Measurements from ENCODE around the gene HECTD3.

HECTD3 gene

GRCh38 chr1:45009296-45009865 lies 1.7 kb downstream of the HECTD3 start:
- no peak for TF ChIP-seq GATA2 (IDR thresholded peaks at IDR 0.05; ENCODE audit: low read depth, low read length)
- TF ChIP-seq GATA3 (IDR thresholded peaks at IDR 0.05; ENCODE audit: low read depth, low read length): no peak

DNA sequence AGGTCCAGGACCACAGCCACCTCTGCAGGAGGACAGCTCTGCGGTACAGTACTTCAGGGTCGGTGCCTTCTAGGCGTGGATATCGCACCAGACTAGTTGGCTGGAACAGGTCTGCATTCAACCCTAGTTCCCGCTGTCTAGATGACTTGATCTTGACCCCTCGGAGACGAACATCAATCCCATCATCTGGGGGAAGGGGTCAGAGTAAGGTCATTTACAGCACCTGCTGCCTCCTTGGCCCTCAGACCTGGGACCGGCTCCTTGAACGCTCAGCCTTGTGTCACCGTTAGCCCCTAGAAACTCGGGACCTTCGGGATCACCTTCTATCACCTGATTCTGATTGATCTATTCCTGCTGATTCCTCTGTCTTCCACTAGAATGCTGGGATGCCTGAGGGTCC lies 2.6 kb downstream of the HECTD3 start:
- no peak for TF ChIP-seq GATA2 (IDR thresholded peaks at IDR 0.05; ENCODE audit: low read depth, low read length)
- no peak for TF ChIP-seq GATA3 (IDR thresholded peaks at IDR 0.05; ENCODE audit: low read depth, low read length)

DNA sequence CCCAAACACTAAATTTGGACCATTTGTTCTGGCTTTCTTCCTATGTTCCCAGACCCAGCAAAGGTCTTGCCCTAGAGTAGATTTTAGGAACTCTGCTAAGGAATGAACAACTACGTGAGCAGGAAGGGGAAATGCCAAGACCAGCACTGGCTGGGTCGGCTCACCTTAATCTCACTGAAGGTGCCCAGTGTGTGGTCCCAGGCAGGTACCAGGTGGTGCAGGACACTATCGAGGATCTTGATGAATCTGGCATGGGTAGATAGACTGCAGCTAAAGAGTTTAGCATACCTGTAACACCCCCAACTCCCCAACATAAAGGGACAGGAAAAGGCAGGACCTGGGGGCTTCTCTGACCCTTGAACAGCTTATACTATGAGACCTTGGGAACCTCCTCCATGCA lies 3.0 kb downstream of the HECTD3 start:
- TF ChIP-seq GATA2 (IDR thresholded peaks at IDR 0.05; ENCODE audit: low read depth, low read length): no peak
- no peak for TF ChIP-seq GATA3 (IDR thresholded peaks at IDR 0.05; ENCODE audit: low read depth, low read length)

DNA sequence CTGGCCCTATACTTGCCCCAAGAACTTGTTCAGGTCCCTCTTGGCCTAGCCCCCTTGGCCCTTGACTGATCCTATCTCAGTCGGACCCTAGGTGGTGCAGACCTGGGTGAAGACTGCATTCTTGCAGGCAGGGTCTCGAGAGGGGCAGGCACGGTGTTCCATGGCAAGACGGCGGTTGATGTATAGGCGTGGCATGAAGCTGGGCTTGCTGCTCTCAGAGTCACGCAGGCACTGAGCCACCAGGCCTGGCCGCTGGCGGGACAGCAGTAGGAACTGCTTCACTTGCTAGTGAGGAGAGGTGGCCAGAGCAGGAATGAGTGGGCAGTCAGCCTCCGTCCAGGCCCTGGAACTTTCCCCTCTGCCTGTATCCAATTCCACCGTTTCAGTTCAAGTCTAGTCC lies 3.8 kb downstream of the HECTD3 start:
- no peak for TF ChIP-seq GATA3 (IDR thresholded peaks at IDR 0.05; ENCODE audit: low read depth, low read length)
- no peak for TF ChIP-seq GATA2 (IDR thresholded peaks at IDR 0.05; ENCODE audit: low read depth, low read length)

GRCh38 chr1:45005761-45006160 lies 5.4 kb downstream of the HECTD3 start:
- TF ChIP-seq GATA3 (IDR thresholded peaks at IDR 0.05; ENCODE audit: low read depth, low read length) (no peak), GATA2 (IDR thresholded peaks at IDR 0.05; ENCODE audit: low read depth, low read length) (no peak)

- TF ChIP-seq GATA3 (IDR thresholded peaks at IDR 0.05; ENCODE audit: low read depth, low read length): no peak
- TF ChIP-seq GATA2 (IDR thresholded peaks at IDR 0.05; ENCODE audit: low read depth, low read length): no peak
Measured at GRCh38 chr1:45004281-45004920, 6.7 kb downstream of the HECTD3 start.

- TF ChIP-seq GATA2 (IDR thresholded peaks at IDR 0.05; ENCODE audit: low read depth, low read length) (no peak), GATA3 (IDR thresholded peaks at IDR 0.05; ENCODE audit: low read depth, low read length) (no peak)
Measured at GRCh38 chr1:45003741-45004140, 7.4 kb downstream of the HECTD3 start.

GRCh38 chr1:45002650-45003645 lies 8.2 kb downstream of the HECTD3 start:
- TF ChIP-seq GATA3 (IDR thresholded peaks at IDR 0.05; ENCODE audit: low read depth, low read length) (no peak), GATA2 (IDR thresholded peaks at IDR 0.05; ENCODE audit: low read depth, low read length) (no peak)

GRCh38 chr1:45001011-45001481 lies 10.1 kb downstream of the HECTD3 start:
- TF ChIP-seq GATA3 (IDR thresholded peaks at IDR 0.05; ENCODE audit: low read depth, low read length): no peak

GRCh38 chr1:44999232-44999631 lies 11.9 kb downstream of the HECTD3 start:
- TF ChIP-seq GATA2 (IDR thresholded peaks at IDR 0.05; ENCODE audit: low read depth, low read length) (no peak), GATA3 (IDR thresholded peaks at IDR 0.05; ENCODE audit: low read depth, low read length) (no peak)

- TF ChIP-seq GATA2 (IDR thresholded peaks at IDR 0.05; ENCODE audit: low read depth, low read length) (no peak), GATA3 (IDR thresholded peaks at IDR 0.05; ENCODE audit: low read depth, low read length) (no peak)
Measured at GRCh38 chr1:44995467-44996238, 15.5 kb downstream of the HECTD3 start.

GRCh38 chr1:44994309-44994898 lies 16.7 kb downstream of the HECTD3 start:
- TF ChIP-seq GATA3 (IDR thresholded peaks at IDR 0.05; ENCODE audit: low read depth, low read length) (no peak), GATA2 (IDR thresholded peaks at IDR 0.05; ENCODE audit: low read depth, low read length) (no peak)

- TF ChIP-seq GATA3 (IDR thresholded peaks at IDR 0.05; ENCODE audit: low read depth, low read length): no peak
- no peak for TF ChIP-seq GATA2 (IDR thresholded peaks at IDR 0.05; ENCODE audit: low read depth, low read length)
Measured at GRCh38 chr1:44988531-44989156, 22.5 kb downstream of the HECTD3 start.
